Mucosa of descending colon (tissue), 3 donors: Measurements from ENCODE around the gene FAM9B. TPM values are rescaled to one million over a fixed set of nuclear protein-coding genes. Genes with fewer than 3 reads are reported as not detected.

ENCODE experiments used
- total RNA-seq, 3 donors: library from RNA; stranded (reverse); fragmentation: NEBNext Ultra II Directional in 2 of 3; extraction: Animal tissue kit (Norgen Biotek cat#: 25700) in 2 of 3; gene quantifications; one replicate each; pipeline versions ENCODE4 v1.2.1 to v1.2.4, GENCODE V29; 2021 to 2023
- donor health status: DM: no; HTN: no; CAD: no; lungs with moderate emphysema.
- donor health status: DM: no; HTN: no; CAD: no.
- donor health status: DM: no; HTN: yes; CAD: no.

The FAM9B gene
- total RNA-seq, 3 donors from 2014 or later, result not detected

Other genes with a start within 250 kb of the FAM9B start
- gene FAM9A, start 232.7 kb downstream of the FAM9B start, total RNA-seq, result not detected